ENCODE results near the gene COMMD6. TPM values are rescaled to one million over a fixed set of nuclear protein-coding genes. Genes with fewer than 3 reads are reported as not detected.
"Not testable (repeated sequence)": the region's sequence is repeated elsewhere in the genome, so short reads cannot be mapped to it uniquely, and the experiment has no call there.

Gene COMMD6
- total RNA-seq, 3 donors from 2014 or later = 72.8 to 82.5 (median 74.3) TPM

DNA sequence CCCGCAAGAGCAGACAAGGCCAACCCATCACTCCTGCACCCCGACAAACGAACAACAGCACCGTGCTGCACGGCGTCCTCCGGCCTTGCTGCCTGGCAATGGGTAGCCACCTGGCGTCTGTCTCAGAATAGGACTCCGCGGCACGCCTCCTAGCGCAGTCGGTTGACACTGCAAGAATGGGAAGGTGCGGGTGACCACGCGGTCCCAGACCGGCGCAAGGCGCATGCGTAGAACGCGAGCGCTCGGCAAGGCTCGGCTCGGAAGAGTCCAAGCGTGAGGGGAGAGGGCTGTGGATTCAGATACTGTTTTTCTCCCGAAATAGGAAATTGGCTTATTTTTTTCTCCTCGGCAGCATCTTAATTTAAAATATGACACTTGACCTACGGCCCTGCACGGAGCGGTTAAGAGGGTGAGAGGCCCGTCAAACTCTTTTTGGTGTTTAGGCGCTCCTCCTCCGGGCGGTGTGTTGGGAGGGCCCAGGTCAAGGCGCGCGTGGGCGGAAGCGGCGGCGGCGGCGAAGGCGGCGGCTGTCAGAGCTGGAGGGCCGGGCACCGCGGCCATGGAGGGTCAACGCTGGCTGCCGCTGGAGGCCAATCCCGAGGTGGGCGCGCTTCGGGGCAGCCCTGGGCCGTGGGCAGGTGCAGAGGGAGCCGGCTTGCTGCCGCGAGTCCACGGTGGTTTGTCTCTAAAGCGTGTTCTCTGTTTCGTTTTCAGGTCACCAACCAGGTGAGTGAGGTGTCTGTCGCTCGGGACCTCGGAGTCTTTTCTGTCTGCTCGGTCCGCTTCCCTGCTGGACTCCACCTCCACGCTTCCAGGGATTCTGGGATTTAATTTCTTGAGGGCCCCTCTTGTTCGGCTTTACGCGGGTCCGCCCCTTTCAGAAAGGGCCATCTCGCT, 11.9 kb upstream of the COMMD6 start, which contains the start of gene UCHL3:
Gene UCHL3, plus strand, starts transcription at position 530 of the 897 bp plus-strand sequence. Its CDS starts 30 bp downstream, at position 560.
- H3K27me3 Mint-ChIP-seq (ENCODE audit: low read depth) = no peaks in the 10 kb centered on the region
- peak within 1 kb of the TSS; percentile 94 for H3K4me3 Mint-ChIP-seq
- DNase-seq (peak; percentile 98), ATAC-seq (peak; percentile 92 to 93)
- peaks cover 14% of the 10 kb centered on the region for H3K36me3 Mint-ChIP-seq (ENCODE audit: insufficient read depth)
- no peaks in the 10 kb centered on the region for H3K9me3 Mint-ChIP-seq
- H3K4me1 Mint-ChIP-seq (ENCODE audit: low read depth) = peaks cover 40% of the 10 kb centered on the region

DNA sequence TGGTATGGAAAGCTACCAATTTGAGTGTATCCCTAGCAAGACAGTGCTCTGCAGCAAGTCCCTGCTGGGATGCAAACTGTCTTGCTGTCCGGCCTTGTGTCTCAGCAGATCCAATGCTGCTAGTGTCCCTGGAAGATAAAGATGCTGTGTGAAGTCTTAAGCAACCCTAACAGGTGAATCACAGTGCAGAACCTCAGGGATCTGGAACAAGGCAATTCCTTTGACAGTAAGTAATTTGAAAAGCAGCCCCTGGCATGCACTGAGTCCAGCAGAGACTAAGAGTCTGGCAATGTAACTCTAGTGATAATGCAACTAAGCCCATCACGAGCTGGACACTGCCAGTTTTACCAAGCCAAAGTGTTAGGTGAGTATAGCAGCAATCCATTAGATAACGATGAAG, 10.3 kb upstream of the COMMD6 start:
- peaks cover 26% of the 10 kb centered on the region for H3K4me1 Mint-ChIP-seq (ENCODE audit: low read depth)
- H3K27me3 Mint-ChIP-seq (ENCODE audit: low read depth) = no peaks in the 10 kb centered on the region
- DNase-seq (no peak), ATAC-seq (no peak)
- no peaks in the 10 kb centered on the region for H3K9me3 Mint-ChIP-seq
- no peak overlapping the region for H3K4me3 Mint-ChIP-seq
- no peaks in the 10 kb centered on the region for H3K36me3 Mint-ChIP-seq (ENCODE audit: insufficient read depth)

DNA sequence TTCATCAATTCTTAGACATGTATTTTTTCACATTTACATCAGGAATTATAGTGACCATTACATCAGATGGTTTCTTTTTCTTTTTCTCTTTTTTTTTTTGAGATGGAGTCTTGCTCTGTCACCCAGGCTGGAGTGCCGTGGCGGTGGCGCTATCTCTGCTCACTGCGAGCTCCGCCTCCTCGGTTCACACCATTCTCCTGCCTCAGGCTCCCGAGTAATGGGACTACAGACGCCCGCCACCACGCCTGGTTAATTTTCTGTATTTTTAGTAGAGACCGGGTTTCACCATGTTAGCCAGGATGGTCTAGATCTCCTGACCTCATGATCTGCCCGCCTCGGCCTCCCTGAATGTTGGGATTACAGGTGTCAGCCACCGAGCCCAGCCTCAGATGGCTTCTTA, 7.7 kb upstream of the COMMD6 start:
- not testable (repeated sequence) for H3K36me3 Mint-ChIP-seq (ENCODE audit: insufficient read depth); H3K4me3 Mint-ChIP-seq; H3K27me3 Mint-ChIP-seq (ENCODE audit: low read depth); ATAC-seq; H3K9me3 Mint-ChIP-seq; DNase-seq
- H3K4me1 Mint-ChIP-seq (ENCODE audit: low read depth) = peaks cover 12% of the 10 kb centered on the region

DNA sequence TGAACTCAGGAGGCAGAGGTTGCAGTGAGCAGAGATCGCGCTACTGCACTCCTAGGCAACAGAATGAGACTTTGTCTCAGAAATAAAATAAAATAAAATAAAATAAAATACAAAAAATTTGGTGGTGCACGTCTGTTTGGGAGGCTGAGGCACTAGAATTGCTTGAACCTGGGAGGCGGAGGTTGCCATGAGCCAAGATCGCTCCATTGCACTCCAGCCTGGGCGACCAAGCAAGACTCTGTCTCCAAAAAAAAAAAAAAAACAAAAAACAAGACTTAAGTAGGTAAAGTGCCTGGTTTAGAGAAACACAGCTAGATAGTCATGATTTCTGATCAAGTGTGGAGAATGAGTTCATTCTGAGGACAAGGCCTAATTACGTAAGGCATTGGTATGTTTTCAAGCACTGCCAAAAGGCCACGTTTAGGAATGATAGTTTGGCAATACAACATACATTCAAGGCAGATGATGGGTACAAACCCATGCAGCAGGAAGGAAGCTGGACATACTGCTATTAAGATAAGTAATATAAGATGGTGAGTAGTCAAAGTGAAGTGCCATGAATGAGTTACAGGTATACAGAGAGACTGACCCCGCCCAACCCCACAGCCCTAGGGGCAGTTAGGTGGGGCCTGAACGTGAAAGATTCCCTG, 7.2 kb upstream of the COMMD6 start:
- no peak for DNase-seq
- Mint-ChIP-seq H3K9me3 (no peaks in the 10 kb centered on the region), H3K4me3 (no peak overlapping the region), H3K4me1 (ENCODE audit: low read depth) (peaks cover 8% of the 10 kb centered on the region), H3K36me3 (ENCODE audit: insufficient read depth) (no peaks in the 10 kb centered on the region), H3K27me3 (ENCODE audit: low read depth) (no peaks in the 10 kb centered on the region)
- no peak for ATAC-seq

DNA sequence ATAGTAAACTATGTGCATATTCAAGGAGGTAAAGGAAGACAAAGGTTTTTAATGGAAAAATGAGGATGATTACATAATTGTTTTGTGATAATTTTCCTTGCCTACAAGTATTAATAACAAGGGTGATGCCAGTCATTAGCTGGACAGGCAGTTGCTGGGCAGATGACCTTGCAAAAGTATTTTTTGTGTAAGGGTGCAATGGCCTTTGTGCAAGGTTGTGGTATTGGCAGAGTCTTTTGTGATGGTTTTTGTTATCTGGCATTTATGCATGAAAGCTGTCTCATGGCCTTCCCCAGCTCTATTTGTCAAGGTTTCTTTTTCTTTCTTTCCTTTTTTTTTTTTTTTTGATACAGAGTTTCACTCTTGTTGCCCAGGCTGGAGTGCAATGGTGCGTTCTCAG, 4.3 kb upstream of the COMMD6 start:
- no peak overlapping the region for H3K4me3 Mint-ChIP-seq

DNA sequence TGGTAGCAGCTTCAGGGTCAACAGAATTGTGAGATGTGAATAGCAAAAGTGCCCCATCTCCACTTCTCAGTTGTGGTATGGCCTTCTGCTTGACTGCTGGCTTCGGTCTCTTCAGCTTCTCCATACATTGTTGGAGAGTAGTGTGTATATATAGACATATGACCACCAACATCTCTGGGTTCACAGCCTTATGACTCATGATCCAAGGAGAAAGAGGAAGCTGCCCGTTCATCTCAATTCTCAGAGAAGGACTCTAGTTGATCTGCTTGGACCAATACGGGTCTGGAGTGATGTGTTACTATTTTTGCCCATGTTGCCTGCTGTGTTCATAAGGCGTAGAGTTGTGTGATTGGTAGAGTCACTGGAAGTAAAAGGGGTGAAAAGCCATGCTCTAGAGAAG, 3.6 kb upstream of the COMMD6 start:
- no peak overlapping the region for H3K4me3 Mint-ChIP-seq
- H3K27me3 Mint-ChIP-seq (ENCODE audit: low read depth) = no peaks in the 10 kb centered on the region
- peaks cover 16% of the 10 kb centered on the region for H3K4me1 Mint-ChIP-seq (ENCODE audit: low read depth)
- DNase-seq (no peak), ATAC-seq (no peak)
- H3K9me3 Mint-ChIP-seq = no peaks in the 10 kb centered on the region
- H3K36me3 Mint-ChIP-seq (ENCODE audit: insufficient read depth) = peaks cover under 1% of the 10 kb centered on the region

More for the DNA sequence above, 4.3 kb upstream of the COMMD6 start:
- H3K9me3 Mint-ChIP-seq = no peaks in the 10 kb centered on the region
- DNase-seq (no peak), ATAC-seq (no peak)
- peaks cover 9% of the 10 kb centered on the region for H3K4me1 Mint-ChIP-seq (ENCODE audit: low read depth)
- H3K36me3 Mint-ChIP-seq (ENCODE audit: insufficient read depth) = no peaks in the 10 kb centered on the region
- no peaks in the 10 kb centered on the region for H3K27me3 Mint-ChIP-seq (ENCODE audit: low read depth)

DNA sequence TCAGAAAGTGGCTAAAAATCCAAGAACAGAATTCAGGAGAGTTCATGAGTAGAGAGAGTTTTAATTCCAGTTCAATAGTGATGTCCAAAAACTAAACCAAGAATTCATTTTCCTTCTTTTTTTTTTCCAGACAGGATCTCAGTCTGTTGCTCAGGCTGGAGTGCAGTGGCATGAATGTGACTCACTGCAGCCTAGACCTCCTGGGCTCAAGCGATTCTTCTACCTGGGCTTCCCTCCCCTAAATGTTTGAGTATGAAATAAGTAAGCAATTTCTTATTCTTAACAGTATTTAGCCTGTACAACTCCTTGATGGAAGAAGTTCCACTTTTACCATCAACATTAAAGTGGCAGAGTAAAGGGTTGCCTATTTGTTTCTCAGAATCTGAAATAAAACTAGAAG, 3.8 kb downstream of the COMMD6 start:
- peaks cover 3% of the 10 kb centered on the region for H3K9me3 Mint-ChIP-seq
- DNase-seq (no peak), ATAC-seq (no peak)
- H3K4me1 Mint-ChIP-seq (ENCODE audit: low read depth) = peaks cover 67% of the 10 kb centered on the region
- H3K36me3 Mint-ChIP-seq (ENCODE audit: insufficient read depth) = peaks cover 20% of the 10 kb centered on the region
- no peaks in the 10 kb centered on the region for H3K27me3 Mint-ChIP-seq (ENCODE audit: low read depth)
- H3K4me3 Mint-ChIP-seq = no peak overlapping the region

DNA sequence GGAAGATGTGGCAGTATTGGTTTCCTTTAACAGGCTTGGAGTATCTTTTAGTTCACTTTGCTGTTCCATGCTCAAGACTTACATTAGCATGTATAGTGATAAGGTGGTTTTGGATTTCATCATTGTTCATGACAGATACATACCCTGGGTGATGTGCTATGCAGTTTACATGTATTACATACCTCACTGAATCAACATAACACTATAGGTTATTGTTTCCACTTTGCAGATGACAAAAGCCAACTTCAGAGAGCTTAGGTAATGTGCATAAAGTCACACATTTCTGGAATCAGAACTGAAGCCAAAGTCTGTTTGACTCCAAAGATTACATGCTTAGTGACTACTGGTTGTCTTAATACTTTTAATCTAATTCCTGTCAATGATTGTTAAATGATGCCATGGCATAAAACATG, 7.1 kb downstream of the COMMD6 start:
- H3K4me3 Mint-ChIP-seq = no peak overlapping the region
- DNase-seq = no peak
- H3K4me1 Mint-ChIP-seq (ENCODE audit: low read depth) = peaks cover 51% of the 10 kb centered on the region
- peaks cover 3% of the 10 kb centered on the region for H3K9me3 Mint-ChIP-seq
- no peaks in the 10 kb centered on the region for H3K27me3 Mint-ChIP-seq (ENCODE audit: low read depth)
- peak; percentile 77 to 89 for ATAC-seq
- H3K36me3 Mint-ChIP-seq (ENCODE audit: insufficient read depth) = peaks cover 27% of the 10 kb centered on the region

DNA sequence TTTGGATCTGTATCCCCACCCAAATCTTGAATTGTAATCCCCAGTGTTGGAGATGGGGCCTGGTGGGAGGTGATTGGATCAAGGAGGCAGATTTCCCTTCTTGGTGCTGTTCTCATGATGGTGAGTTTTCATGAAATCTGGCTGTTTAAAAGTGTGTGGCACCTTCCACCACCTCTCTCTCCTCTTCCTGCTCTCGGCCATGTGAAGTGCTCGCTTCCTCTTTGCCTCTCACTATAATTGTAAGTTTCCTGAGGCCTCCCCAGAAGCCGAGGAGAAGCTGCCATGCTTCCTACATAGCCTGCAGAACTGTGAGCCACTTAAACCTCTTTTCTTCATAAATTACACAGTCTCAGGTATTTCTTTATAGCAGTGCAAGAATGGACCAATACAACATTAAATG, 15.7 kb downstream of the COMMD6 start:
- Mint-ChIP-seq H3K27me3 (ENCODE audit: low read depth) (no peaks in the 10 kb centered on the region), H3K4me1 (ENCODE audit: low read depth) (peaks cover 4% of the 10 kb centered on the region), H3K4me3 (no peak overlapping the region), H3K9me3 (peaks cover 5% of the 10 kb centered on the region), H3K36me3 (ENCODE audit: insufficient read depth) (peaks cover 13% of the 10 kb centered on the region)
- DNase-seq (no peak), ATAC-seq (no peak)

DNA sequence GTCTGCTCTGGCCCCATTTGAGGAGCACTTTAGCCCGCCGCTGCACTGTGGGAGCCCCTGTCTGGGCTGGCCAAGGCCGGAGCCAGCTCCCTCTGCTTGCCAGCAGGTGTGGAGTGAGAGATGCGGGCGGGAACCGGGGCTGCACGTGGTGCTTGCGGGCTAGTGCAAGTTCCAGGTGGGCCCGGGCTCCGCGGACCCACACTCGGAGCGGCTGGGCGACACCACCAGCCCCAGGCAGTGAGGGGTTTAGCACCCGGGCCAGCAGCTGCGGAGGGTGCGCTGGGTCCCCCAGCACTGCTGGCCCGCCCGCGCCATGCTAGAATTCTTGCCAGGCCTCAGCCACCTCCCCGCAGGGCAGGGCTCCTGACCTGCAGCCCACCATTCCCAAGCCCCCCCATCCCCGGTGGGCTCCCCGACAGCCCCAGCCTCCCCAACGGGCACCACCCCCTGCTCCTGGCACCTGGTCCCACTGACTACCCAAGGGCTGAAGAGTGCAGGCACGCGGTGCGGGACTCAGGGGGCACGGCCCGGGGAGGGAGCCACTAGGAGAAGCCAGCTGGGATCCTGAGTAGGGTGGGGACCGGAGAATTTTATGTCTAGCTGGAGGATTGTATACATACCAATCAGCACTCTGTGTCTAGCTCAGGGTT, 19.1 kb downstream of the COMMD6 start:
- Mint-ChIP-seq H3K27me3 (ENCODE audit: low read depth) (peaks cover 7% of the 10 kb centered on the region), H3K9me3 (peaks cover 5% of the 10 kb centered on the region), H3K36me3 (ENCODE audit: insufficient read depth) (no peaks in the 10 kb centered on the region), H3K4me1 (ENCODE audit: low read depth) (no peaks in the 10 kb centered on the region), H3K4me3 (no peak overlapping the region)
- DNase-seq (no peak), ATAC-seq (no peak)

DNA sequence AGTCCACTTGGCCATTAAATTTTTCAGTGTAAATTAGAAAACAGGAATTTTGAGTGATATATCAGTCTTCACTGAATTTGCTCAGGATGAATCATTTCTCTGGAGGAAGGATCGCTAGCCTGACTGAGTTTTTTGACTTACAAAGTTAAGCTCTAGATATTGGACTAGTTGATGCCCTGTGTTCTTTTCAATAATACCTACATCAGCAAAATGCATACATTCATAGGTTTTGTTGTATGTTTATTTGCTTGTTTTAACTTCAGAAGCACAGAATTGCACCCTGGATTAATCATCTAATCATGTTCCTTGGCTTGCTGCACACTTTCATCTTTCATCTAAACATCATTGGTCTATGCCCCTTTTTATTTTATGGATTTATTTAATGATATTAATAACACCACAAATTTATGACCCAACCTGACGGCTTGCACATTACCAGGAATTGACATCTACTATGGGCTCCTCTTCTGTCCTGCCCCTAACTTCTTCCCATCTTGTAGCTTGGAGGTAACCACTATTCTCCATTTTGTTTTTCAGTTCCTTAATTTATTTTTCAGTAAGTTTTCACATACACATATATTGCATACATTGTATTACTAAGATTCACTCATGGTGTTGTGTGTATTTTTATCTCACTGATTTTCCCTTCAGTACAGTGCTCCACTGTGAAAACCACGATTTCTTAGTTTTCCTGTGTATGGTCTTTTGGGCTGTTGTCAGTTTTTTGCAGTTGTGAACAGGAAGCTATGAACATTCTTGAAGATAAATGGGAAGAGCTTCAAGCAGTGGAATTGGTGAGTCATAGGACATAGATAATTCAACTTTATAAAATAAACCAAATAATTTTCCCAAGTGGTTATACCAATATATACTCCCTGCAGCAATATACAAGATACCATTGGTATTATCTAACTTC, 23.3 kb downstream of the COMMD6 start:
- ATAC-seq = no peak
- no peak overlapping the region for H3K4me3 Mint-ChIP-seq
- H3K36me3 Mint-ChIP-seq (ENCODE audit: insufficient read depth) = no peaks in the 10 kb centered on the region
- H3K27me3 Mint-ChIP-seq (ENCODE audit: low read depth) = peaks cover 13% of the 10 kb centered on the region
- no peaks in the 10 kb centered on the region for H3K9me3 Mint-ChIP-seq
- no peaks in the 10 kb centered on the region for H3K4me1 Mint-ChIP-seq (ENCODE audit: low read depth)
- no peak for DNase-seq

DNA sequence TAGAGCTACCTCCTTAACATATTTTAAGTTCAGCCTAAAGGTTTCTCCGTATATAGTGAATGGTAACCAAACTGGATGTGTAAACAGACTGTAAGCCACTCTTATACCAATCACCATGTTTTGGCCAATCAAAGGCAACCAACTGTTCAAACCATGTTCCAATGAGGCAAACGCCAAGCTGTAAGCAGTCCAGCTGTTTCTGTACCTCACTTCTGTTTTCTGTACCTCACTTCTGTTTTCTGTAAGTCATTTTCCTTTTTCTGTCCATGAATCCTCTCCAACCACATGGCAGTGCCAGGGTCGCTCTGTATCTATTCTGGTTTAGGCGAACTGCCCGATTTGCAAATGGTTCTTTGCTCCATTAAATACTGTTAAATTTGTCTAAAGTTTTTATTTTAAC, 24.4 kb downstream of the COMMD6 start:
- no peak for DNase-seq
- Mint-ChIP-seq H3K4me3 (no peak overlapping the region), H3K36me3 (ENCODE audit: insufficient read depth) (no peaks in the 10 kb centered on the region), H3K27me3 (ENCODE audit: low read depth) (peaks cover 13% of the 10 kb centered on the region), H3K4me1 (ENCODE audit: low read depth) (no peaks in the 10 kb centered on the region), H3K9me3 (no peaks in the 10 kb centered on the region)
- no peak for ATAC-seq

DNA sequence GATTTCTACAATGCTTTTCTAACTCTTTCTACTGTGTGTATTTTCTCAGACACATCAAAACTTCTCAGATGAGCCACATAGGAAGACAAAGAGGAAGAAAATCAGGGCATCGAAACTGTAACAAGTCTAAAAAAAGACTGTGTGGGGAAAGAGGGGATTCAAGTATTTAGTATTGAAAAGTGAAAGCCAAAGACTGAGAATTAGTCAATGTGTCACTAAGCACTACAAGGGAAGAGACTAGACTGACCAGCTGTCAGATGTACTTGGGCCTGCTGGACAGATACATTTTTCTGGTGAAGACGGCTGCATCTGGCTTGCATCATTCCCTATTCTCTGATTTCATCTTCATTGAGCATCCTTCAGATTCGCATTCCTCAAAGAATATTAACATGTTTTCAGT, 25.4 kb downstream of the COMMD6 start:
- H3K27me3 Mint-ChIP-seq (ENCODE audit: low read depth) = peaks cover 13% of the 10 kb centered on the region
- H3K4me1 Mint-ChIP-seq (ENCODE audit: low read depth) = no peaks in the 10 kb centered on the region
- no peaks in the 10 kb centered on the region for H3K9me3 Mint-ChIP-seq
- H3K36me3 Mint-ChIP-seq (ENCODE audit: insufficient read depth) = no peaks in the 10 kb centered on the region
- H3K4me3 Mint-ChIP-seq = no peak overlapping the region
- DNase-seq (no peak), ATAC-seq (no peak)
